C4-2B (cell line): ENCODE results near the gene BTBD19.

Experiments used
- ZFX ChIP-seq: fragments of 450-650 bp; IDR thresholded peaks from 2 replicates; pipeline ENCODE4 v1.6.1; 2017
- TF ChIP-seq, protein P1 (sequence below): fragments of 450-650 bp; conservative IDR thresholded peaks from 2 replicates; pipeline ENCODE4 v1.5.1; 2017; ENCODE audit warnings: mild to moderate bottlenecking

GRCh38 chr1:44834328-44834727, 26.0 kb downstream of the BTBD19 start:
- TF ChIP-seq, protein P1, sequence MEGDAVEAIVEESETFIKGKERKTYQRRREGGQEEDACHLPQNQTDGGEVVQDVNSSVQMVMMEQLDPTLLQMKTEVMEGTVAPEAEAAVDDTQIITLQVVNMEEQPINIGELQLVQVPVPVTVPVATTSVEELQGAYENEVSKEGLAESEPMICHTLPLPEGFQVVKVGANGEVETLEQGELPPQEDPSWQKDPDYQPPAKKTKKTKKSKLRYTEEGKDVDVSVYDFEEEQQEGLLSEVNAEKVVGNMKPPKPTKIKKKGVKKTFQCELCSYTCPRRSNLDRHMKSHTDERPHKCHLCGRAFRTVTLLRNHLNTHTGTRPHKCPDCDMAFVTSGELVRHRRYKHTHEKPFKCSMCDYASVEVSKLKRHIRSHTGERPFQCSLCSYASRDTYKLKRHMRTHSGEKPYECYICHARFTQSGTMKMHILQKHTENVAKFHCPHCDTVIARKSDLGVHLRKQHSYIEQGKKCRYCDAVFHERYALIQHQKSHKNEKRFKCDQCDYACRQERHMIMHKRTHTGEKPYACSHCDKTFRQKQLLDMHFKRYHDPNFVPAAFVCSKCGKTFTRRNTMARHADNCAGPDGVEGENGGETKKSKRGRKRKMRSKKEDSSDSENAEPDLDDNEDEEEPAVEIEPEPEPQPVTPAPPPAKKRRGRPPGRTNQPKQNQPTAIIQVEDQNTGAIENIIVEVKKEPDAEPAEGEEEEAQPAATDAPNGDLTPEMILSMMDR = no peak
- no peak for TF ChIP-seq ZFX
